NCI-H2081 treated with DMSO at 0.1 percent for 48 hours (cell line): ENCODE measurements around the gene ANKLE2.
A peak's percentile ranks its signal among the peaks of the same experiment; 100 is the strongest.
"Not testable (repeated sequence)": the region's sequence is repeated elsewhere in the genome, so short reads cannot be mapped to it uniquely, and the experiment has no call there.

Experiments
- DNase-seq: peaks from one replicate; lab custom pipeline; 2025; lab: John Stamatoyannopoulos, UW

Gene ANKLE2

GRCh38 chr12:132776816-132777568, 15.4 kb upstream of the ANKLE2 start:
- no peak for DNase-seq

- DNase-seq, result not testable (repeated sequence)
These were observed 14.6 kb upstream of the ANKLE2 start for GRCh38 chr12:132776230-132776625.

GRCh38 chr12:132775502-132776229, 14.0 kb upstream of the ANKLE2 start:
- no peak for DNase-seq

- no peak for DNase-seq
These were observed 13.1 kb upstream of the ANKLE2 start for GRCh38 chr12:132774646-132775275.

- DNase-seq, result no peak
These were observed 12.5 kb upstream of the ANKLE2 start for GRCh38 chr12:132774159-132774558.

GRCh38 chr12:132773077-132773955, 11.7 kb upstream of the ANKLE2 start:
- no peak for DNase-seq

- no peak for DNase-seq
These were observed 11.0 kb upstream of the ANKLE2 start for GRCh38 chr12:132772606-132773005.

GRCh38 chr12:132771126-132771838, 9.7 kb upstream of the ANKLE2 start:
- DNase-seq, result no peak

GRCh38 chr12:132766380-132767085, 4.9 kb upstream of the ANKLE2 start:
- DNase-seq, result no peak

GRCh38 chr12:132765361-132765760, 3.7 kb upstream of the ANKLE2 start:
- DNase-seq, result no peak

- DNase-seq, result no peak
These were observed 2.6 kb upstream of the ANKLE2 start for GRCh38 chr12:132764231-132764630.

- DNase-seq, result peak; percentile 16
These were observed 420 bp upstream of the ANKLE2 start for GRCh38 chr12:132761921-132762583.

- no peak for DNase-seq
These were observed 2.3 kb downstream of the ANKLE2 start for GRCh38 chr12:132759359-132759758.

GRCh38 chr12:132758825-132759224, 2.8 kb downstream of the ANKLE2 start:
- DNase-seq, result not testable (repeated sequence)

GRCh38 chr12:132754160-132754932, 7.3 kb downstream of the ANKLE2 start:
- DNase-seq, result no peak

GRCh38 chr12:132753670-132754069, 8.0 kb downstream of the ANKLE2 start:
- DNase-seq, result not testable (repeated sequence)

- DNase-seq, result no peak
These were observed 13.3 kb downstream of the ANKLE2 start for GRCh38 chr12:132748319-132748718.

GRCh38 chr12:132747896-132748295, 13.7 kb downstream of the ANKLE2 start:
- no peak for DNase-seq

- no peak for DNase-seq
These were observed 14.2 kb downstream of the ANKLE2 start for GRCh38 chr12:132747395-132747794.
